H9 (cell line): Measurements from ENCODE around the gene TBC1D19. TPM values are rescaled to one million over a fixed set of nuclear protein-coding genes. Genes with fewer than 3 reads are reported as not detected.

Experiments
- DNase-seq: peaks from one replicate; pipeline ENCODE4 v3.0.0-alpha.2; 2017
- H2AFZ ChIP-seq: one replicate; pipeline ENCODE4 v1.6.1; 2013; ENCODE audit warnings: mild to moderate bottlenecking, low read length, control low read depth, moderate library complexity
- H2AK5ac ChIP-seq: 2 replicates; pipeline ENCODE4 v1.6.1; 2013; ENCODE audit warnings: low read length, control low read depth, mixed read lengths; ENCODE audit not compliant: insufficient read length
- H2BK120ac ChIP-seq: one replicate; pipeline ENCODE4 v1.6.1; 2013; ENCODE audit warnings: low read depth, mild to moderate bottlenecking, low read length, control low read depth, inconsistent platforms; ENCODE audit not compliant: poor library complexity, severe bottlenecking
- H2BK12ac ChIP-seq: 2 replicates; pipeline ENCODE4 v1.6.1; 2013; ENCODE audit warnings: low read length, control low read depth, mixed read lengths, low read depth; ENCODE audit not compliant: insufficient read length
- H2BK15ac ChIP-seq: 2 replicates; pipeline ENCODE4 v1.6.1; 2013; ENCODE audit warnings: low read depth, low read length, control low read depth
- H2BK20ac ChIP-seq: one replicate; pipeline ENCODE4 v1.6.1; 2013; ENCODE audit warnings: low read depth, mild to moderate bottlenecking, low read length, control low read depth, inconsistent platforms; ENCODE audit not compliant: poor library complexity, severe bottlenecking
- H2BK5ac ChIP-seq: 2 replicates; pipeline ENCODE4 v1.6.1; 2013; ENCODE audit warnings: low read length, control low read depth, mixed read lengths; ENCODE audit not compliant: insufficient read length
- H3K14ac ChIP-seq: 2 replicates; pipeline ENCODE4 v1.6.1; 2013; ENCODE audit warnings: low read length, control low read depth; ENCODE audit not compliant: insufficient read depth
- H3K18ac ChIP-seq: 2 replicates; pipeline ENCODE4 v1.6.1; 2013; ENCODE audit warnings: low read depth, mild to moderate bottlenecking, mixed read lengths, low read length, control low read depth; ENCODE audit not compliant: insufficient read length
- H3K23ac ChIP-seq: 2 replicates; pipeline ENCODE4 v1.6.1; 2013; ENCODE audit warnings: low read length, control low read depth, mixed read lengths, low read depth; ENCODE audit not compliant: insufficient read length
- H3K23me2 ChIP-seq: 2 replicates; pipeline ENCODE4 v1.6.1; 2013; ENCODE audit warnings: low read depth, mild to moderate bottlenecking, mixed read lengths, low read length, control low read depth; ENCODE audit not compliant: insufficient read length, poor library complexity, severe bottlenecking
- H3K27ac ChIP-seq: 2 replicates; pipeline ENCODE4 v1.5.1; 2013; ENCODE audit warnings: low read length, control low read depth, mixed read lengths, low read depth; ENCODE audit not compliant: insufficient read length
- H3K27me3 ChIP-seq: 2 replicates; pipeline ENCODE4 v1.6.1; 2013; ENCODE audit warnings: low read length, control low read depth, inconsistent platforms; ENCODE audit not compliant: insufficient read depth
- H3K4ac ChIP-seq: 2 replicates; pipeline ENCODE4 v1.6.1; 2013; ENCODE audit warnings: low read depth, mild to moderate bottlenecking, control low read depth, inconsistent platforms, low read length, moderate library complexity
- H3K4me1 ChIP-seq: 2 replicates; pipeline ENCODE4 v1.6.1; 2013; ENCODE audit warnings: low read length, control low read depth, inconsistent platforms; ENCODE audit not compliant: insufficient read depth
- H3K4me2 ChIP-seq: 2 replicates; pipeline ENCODE4 v1.6.1; 2013; ENCODE audit warnings: low read length, control low read depth, mixed read lengths; ENCODE audit not compliant: insufficient read length, insufficient read depth
- H3K56ac ChIP-seq: 2 replicates; pipeline ENCODE4 v1.6.1; 2013; ENCODE audit warnings: low read depth, mild to moderate bottlenecking, mixed read lengths, low read length, control low read depth; ENCODE audit not compliant: insufficient read length
- H3K79me1 ChIP-seq: 2 replicates; pipeline ENCODE4 v1.6.1; 2013; ENCODE audit warnings: low read depth, mild to moderate bottlenecking, moderate library complexity, low read length, control low read depth, inconsistent platforms; ENCODE audit not compliant: insufficient read depth, poor library complexity, severe bottlenecking
- H3K79me2 ChIP-seq: 2 replicates; pipeline ENCODE4 v1.6.1; 2013; ENCODE audit warnings: low read length, control low read depth, inconsistent platforms; ENCODE audit not compliant: insufficient read depth
- H3K9ac ChIP-seq: 2 replicates; pipeline ENCODE4 v1.6.1; 2013; ENCODE audit warnings: low read length, control low read depth, mixed read lengths; ENCODE audit not compliant: insufficient read length; ENCODE audit errors: extremely low read depth
- H3K9me3 ChIP-seq: one replicate; pipeline ENCODE4 v1.6.1; 2013; ENCODE audit warnings: low read depth, low read length, inconsistent platforms; ENCODE audit not compliant: control insufficient read depth
- H3T11ph ChIP-seq: one replicate; pipeline ENCODE4 v1.6.1; 2013; ENCODE audit warnings: mild to moderate bottlenecking, low read length, control low read depth, inconsistent platforms
- H4K20me1 ChIP-seq: one replicate; pipeline ENCODE4 v1.6.1; 2013; ENCODE audit not compliant: control insufficient read depth, insufficient read length, insufficient read depth
- H4K5ac ChIP-seq: 2 replicates; pipeline ENCODE4 v1.6.1; 2013; ENCODE audit warnings: low read depth, mild to moderate bottlenecking, mixed read lengths, low read length, control low read depth; ENCODE audit not compliant: insufficient read length
- H4K8ac ChIP-seq: replicated peaks from 2 replicates; pipeline ENCODE4 v1.6.1; 2013; ENCODE audit warnings: low read length, control low read depth, mixed read lengths, low read depth; ENCODE audit not compliant: insufficient read length
- H4K91ac ChIP-seq: 2 replicates; pipeline ENCODE4 v1.6.1; 2013; ENCODE audit warnings: low read depth, mild to moderate bottlenecking, moderate library complexity, mixed read lengths, low read length, control low read depth; ENCODE audit not compliant: insufficient read length
- H3K27ac Mint-ChIP-seq, 3 experiments: 2 replicates in 2 of 3; 3 replicates in 1 of 3; pipeline ENCODE4 v1.8.0; 2020 to 2021; ENCODE audit warnings: mixed read lengths in 3 of 3, mild to moderate bottlenecking in 1 of 3, moderate library complexity in 1 of 3
- H3K27me3 Mint-ChIP-seq: 2 replicates; pipeline ENCODE4 v1.8.0; 2021; ENCODE audit warnings: low read depth, mild to moderate bottlenecking, moderate library complexity, mixed read lengths
- H3K36me3 Mint-ChIP-seq, 3 experiments: 2 replicates in 2 of 3; 3 replicates in 1 of 3; pipeline ENCODE4 v1.8.0; 2020 to 2021; ENCODE audit warnings: low read depth in 3 of 3, mixed read lengths in 3 of 3; ENCODE audit not compliant: insufficient read depth in 1 of 3
- H3K4me1 Mint-ChIP-seq, 2 experiments: 2 replicates each; pipeline ENCODE4 v1.8.0; 2020; ENCODE audit warnings: mixed read lengths in 2 of 2
- H3K4me3 Mint-ChIP-seq, 2 experiments: 2 replicates in 1 of 2; 3 replicates in 1 of 2; pipeline ENCODE4 v1.8.0; 2020 to 2021; ENCODE audit warnings: mild to moderate bottlenecking in 2 of 2, mixed read lengths in 2 of 2, moderate library complexity in 1 of 2
- H3K9me3 Mint-ChIP-seq, 2 experiments: 2 replicates in 1 of 2; 3 replicates in 1 of 2; pipeline ENCODE4 v1.8.0; 2020; ENCODE audit warnings: mild to moderate bottlenecking in 2 of 2, mixed read lengths in 2 of 2, moderate library complexity in 1 of 2
- CTCF ChIP-seq: fragments of 200-600 bp; sonication (generic); conservative IDR thresholded peaks from 3 replicates; pipeline ENCODE4 v1.8.0; 2021; ENCODE audit warnings: antibody characterized with exemption, mild to moderate bottlenecking
- WGBS: extraction: QIAGEN DNeasy Blood & Tissue Kit; methylation state at CpG from one replicate; pipeline ENCODE4 v1.1.7; 2013; ENCODE audit warnings: missing lambda C conversion rate, low lambda C conversion rate, mixed read lengths; ENCODE audit not compliant: insufficient read length; ENCODE audit errors: extremely low coverage; 5-methylcytosine and 5-hydroxymethylcytosine counted together
- total RNA-seq: library from RNA; stranded (reverse); gene quantifications from 2 replicates; pipeline ENCODE4 v1.2.1, GENCODE V29; 2021

TBC1D19 gene
- total RNA-seq, 1 experiment from 2014 or later, result 3.2 TPM

GRCh38 chr4:26763648-26764047 lies 179.8 kb downstream of the TBC1D19 start:
- no peak overlapping the region for H3K23ac ChIP-seq
- H3K36me3 Mint-ChIP-seq, result no peaks in the 10 kb centered on the region
- H2BK12ac ChIP-seq, result no peak overlapping the region
- H2BK120ac ChIP-seq, result no peak overlapping the region
- H3K27ac Mint-ChIP-seq, result no peak overlapping the region; a peak in 1 of 7 replicates
- no CpG with 5 or more reads among the region's 3 CpGs for WGBS
- no peak overlapping the region for H3K9ac ChIP-seq
- no peak overlapping the region for H2AFZ ChIP-seq
- H3K27ac ChIP-seq, result no peak overlapping the region
- no peaks in the 10 kb centered on the region for H3K23me2 ChIP-seq
- no peak overlapping the region for H2AK5ac ChIP-seq
- no peak overlapping the region for H4K5ac ChIP-seq
- H2BK15ac ChIP-seq, result no peak overlapping the region
- H3K79me2 ChIP-seq, result no peaks in the 10 kb centered on the region
- H4K91ac ChIP-seq, result no peak overlapping the region
- H3K27me3 Mint-ChIP-seq, result no peaks in the 10 kb centered on the region
- peaks cover 7 to 8% of the 10 kb centered on the region in 2 experiments for H3K4me1 Mint-ChIP-seq
- no peak overlapping the region for H3K4ac ChIP-seq
- no peak overlapping the region for H3K4me2 ChIP-seq
- H3K18ac ChIP-seq, result no peak overlapping the region
- no peaks in the 10 kb centered on the region for H3K4me1 ChIP-seq
- no peaks in the 10 kb centered on the region for H3K27me3 ChIP-seq
- no peaks in the 10 kb centered on the region for H3K9me3 Mint-ChIP-seq
- no peak for TF ChIP-seq CTCF
- no peak for DNase-seq
- H3K9me3 ChIP-seq, result no peaks in the 10 kb centered on the region
- H3K4me3 Mint-ChIP-seq, result no peak overlapping the region
- no peaks in the 10 kb centered on the region for H3K79me1 ChIP-seq
- no peak overlapping the region for H2BK20ac ChIP-seq
- no peak overlapping the region for H2BK5ac ChIP-seq
- no peak overlapping the region for H3T11ph ChIP-seq
- no peaks in the 10 kb centered on the region for H4K20me1 ChIP-seq
- no peak overlapping the region for H3K14ac ChIP-seq
- H4K8ac ChIP-seq, result no peak overlapping the region
- no peak overlapping the region for H3K56ac ChIP-seq
